A549 (cell line): ENCODE measurements around the gene ZNF267. TPM values are rescaled to one million over a fixed set of nuclear protein-coding genes. Genes with fewer than 3 reads are reported as not detected.

Experiments used
- ATAC-seq, 2 experiments: fragments of 200-7000 bp in 1 of 2; fragments of >200 bp in 1 of 2; cut with Nextera tagmentation in 1 of 2; cut with Tn5 transposase in 1 of 2; 3 replicates each; pipeline versions ENCODE4 v1.8.0 to v1.9.1; 2018 to 2020; ENCODE audit warnings: mild to moderate bottlenecking in 1 of 2, moderate library complexity in 1 of 2
- CTCF ChIA-PET: fragments of 300-600 bp; sonication (Branson Sonifier 250); formaldehyde crosslinking; extraction: SDS; loops from one replicate; lab custom pipeline; 2021; ENCODE audit warnings: antibody characterized with exemption, inconsistent platforms; lab: Yijun Ruan, JAX
- POLR2A ChIA-PET: fragments of 350-600 bp; formaldehyde crosslinking; extraction: SDS; loops from one replicate; lab custom pipeline; 2021; ENCODE audit warnings: antibody characterized with exemption, inconsistent platforms; lab: Yijun Ruan, JAX
- DNase-seq, 2 experiments: peaks; one replicate each; pipeline versions ENCODE4 v3.0.0 to v3.0.0-alpha.2; 2011 to 2016; ENCODE audit warnings: low read depth in 1 of 2, low spot score in 1 of 2
- FAIRE-seq: peaks from 2 replicates; lab custom pipeline; 2011; peaks lifted over from hg19 to GRCh38; lab: Jason Lieb, UNC
- H3K27ac ChIP-seq, 2 experiments: fragments of >200 bp; sonication (Bioruptor Twin); formaldehyde crosslinking; 3 replicates each; pipeline ENCODE4 v1.5.1; 2016 to 2017
- H3K4me1 ChIP-seq: fragments of >200 bp; sonication (Bioruptor Twin); formaldehyde crosslinking; 3 replicates; pipeline ENCODE4 v1.6.1; 2016
- H3K4me2 ChIP-seq: fragments of >200 bp; sonication (Bioruptor Twin); formaldehyde crosslinking; 3 replicates; pipeline ENCODE4 v1.6.1; 2016
- H3K4me3 ChIP-seq: fragments of >200 bp; sonication (Bioruptor Twin); formaldehyde crosslinking; 3 replicates; pipeline ENCODE4 v1.5.1; 2016
- H3K9me3 ChIP-seq: fragments of >200 bp; sonication (Bioruptor Twin); formaldehyde crosslinking; 3 replicates; pipeline ENCODE4 v1.6.1; 2016
- BHLHE40 ChIP-seq: IDR thresholded peaks from 2 replicates; pipeline ENCODE4 v1.6.1; 2012; ENCODE audit warnings: low read depth, low read length, inconsistent platforms
- CBX2 ChIP-seq: fragments of 200-600 bp; sonication (generic); IDR thresholded peaks from 2 replicates; pipeline ENCODE4 v1.6.1; 2016; ENCODE audit warnings: low read depth, mild to moderate bottlenecking, borderline replicate concordance
- CBX8 ChIP-seq: fragments of 200-600 bp; sonication (generic); IDR thresholded peaks from 2 replicates; pipeline ENCODE4 v1.6.1; 2016
- ESRRA ChIP-seq: fragments of 150-350 bp; IDR thresholded peaks from 2 replicates; pipeline ENCODE4 v1.6.1; 2014; ENCODE audit warnings: mild to moderate bottlenecking, low read length, borderline replicate concordance
- FOSL2 ChIP-seq, 2 experiments: fragments of 450-650 bp in 1 of 2; fragments of >200 bp in 1 of 2; sonication (Bioruptor Twin) in 1 of 2; formaldehyde crosslinking; IDR thresholded peaks; 2 replicates each; pipeline versions ENCODE4 v1.5.0 to v1.6.1; 2016 to 2020; ENCODE audit warnings: mild to moderate bottlenecking in 1 of 2, moderate library complexity in 1 of 2
- FOXS1 ChIP-seq: fragments of 250-450 bp; sonication (Bioruptor Pico); IDR thresholded peaks from 2 replicates; pipeline ENCODE4 v1.5.0; 2020; ENCODE audit warnings: mild to moderate bottlenecking, moderate library complexity
- HMGXB4 ChIP-seq: fragments of 250-450 bp; sonication (Bioruptor Pico); IDR thresholded peaks from 2 replicates; pipeline ENCODE4 v1.5.0; 2021; ENCODE audit warnings: mild to moderate bottlenecking, moderate library complexity, borderline replicate concordance
- HOXB13 ChIP-seq: fragments of 250-450 bp; sonication (Bioruptor Pico); IDR thresholded peaks from 2 replicates; pipeline ENCODE4 v1.5.0; 2020; ENCODE audit warnings: low read depth, mild to moderate bottlenecking, moderate library complexity
- HOXB5 ChIP-seq: fragments of 250-450 bp; sonication (Bioruptor Pico); IDR thresholded peaks from 2 replicates; pipeline ENCODE4 v1.5.0; 2020; ENCODE audit warnings: mild to moderate bottlenecking, moderate library complexity
- MAZ ChIP-seq: fragments of 150-350 bp; IDR thresholded peaks from 2 replicates; pipeline ENCODE4 v1.6.1; 2014; ENCODE audit warnings: antibody characterized with exemption, low read depth, low read length, borderline replicate concordance
- MYC ChIP-seq: IDR thresholded peaks from 2 replicates; pipeline ENCODE4 v1.6.1; 2012; ENCODE audit warnings: mild to moderate bottlenecking, inconsistent platforms, low read length, improper control_type of control experiment, borderline replicate concordance
- NFE2L2 ChIP-seq: fragments of 150-350 bp; conservative IDR thresholded peaks from 2 replicates; pipeline ENCODE4 v1.6.1; 2014; ENCODE audit warnings: low read length
- RAD21 ChIP-seq, 2 experiments: fragments of >200 bp in 1 of 2; sonication (Bioruptor Twin) in 1 of 2; formaldehyde crosslinking in 1 of 2; IDR thresholded peaks in 1 of 2; conservative IDR thresholded peaks in 1 of 2; 2 replicates in 1 of 2; 3 replicates in 1 of 2; pipeline ENCODE4 v1.6.1; 2012 to 2018; ENCODE audit warnings: inconsistent platforms in 1 of 2
- RARB ChIP-seq: fragments of 250-450 bp; sonication (Bioruptor Pico); IDR thresholded peaks from 2 replicates; pipeline ENCODE4 v1.8.0; 2021; ENCODE audit warnings: mild to moderate bottlenecking, moderate library complexity
- RCOR1 ChIP-seq: fragments of 150-350 bp; IDR thresholded peaks from 2 replicates; pipeline ENCODE4 v1.6.1; 2014; ENCODE audit warnings: antibody characterized with exemption, low read length, low read depth
- RFX5 ChIP-seq: fragments of 450-650 bp; IDR thresholded peaks from 2 replicates; pipeline ENCODE4 v1.7.1; 2014; ENCODE audit warnings: antibody characterized with exemption, mild to moderate bottlenecking, moderate library complexity
- RNF2 ChIP-seq: fragments of 200-600 bp; sonication (generic); IDR thresholded peaks from 2 replicates; pipeline ENCODE4 v1.6.1; 2016; ENCODE audit warnings: low read depth, mild to moderate bottlenecking, antibody characterized with exemption, moderate library complexity, borderline replicate concordance
- SMC3 ChIP-seq: fragments of >200 bp; sonication (Bioruptor Twin); formaldehyde crosslinking; IDR thresholded peaks from 3 replicates; pipeline ENCODE4 v1.6.1; 2018; ENCODE audit warnings: inconsistent platforms
- ZFP36 ChIP-seq: fragments of 450-650 bp; IDR thresholded peaks from 2 replicates; pipeline ENCODE4 v1.6.1; 2014; ENCODE audit warnings: borderline replicate concordance; ENCODE audit not compliant: partially characterized antibody
- WGBS: methylation state at CpG from one replicate; pipeline ENCODE4 v1.1.6; 2017; ENCODE audit errors: missing lambda C conversion rate; 5-methylcytosine and 5-hydroxymethylcytosine counted together
- polyA plus RNA-seq, 4 experiments: library from polyadenylated mRNA; depleted of rRNA in 3 of 4; stranded (reverse); fragments of >200 nt; fragmentation: RNase III in 1 of 4; extraction: RNeasy Plus Mini Kit Qiagen cat#74134 plus additional on column Dnase treatment in 1 of 4; gene quantifications; 2 replicates in 3 of 4; 3 replicates in 1 of 4; pipeline ENCODE4 v1.2.3, GENCODE V29; 2011 to 2017
- TF ChIP-seq, protein P1 (sequence below): fragments of >200 bp; sonication (Bioruptor Twin); formaldehyde crosslinking; IDR thresholded peaks from 3 replicates; pipeline ENCODE4 v1.6.1; 2016

Gene ZNF267
- polyA plus RNA-seq, 2 of the 4 experiments (the other 2 are of a cell fraction), result 8.3 to 10.2 TPM

- Histone ChIP-seq H3K27ac (no peak overlapping the region), H3K4me3 (no peak overlapping the region), H3K9me3 (peaks cover 65% of the 10 kb centered on the region), H3K4me1 (peaks cover 7% of the 10 kb centered on the region; the same call in 2 of the 3 replicates), H3K4me2 (peak overlapping the region; percentile 21; the same call in 1 of the 3 replicates)
- ATAC-seq (no peak), FAIRE-seq (no peak), DNase-seq (no peak)
- 91% methylated on average over 9 of the region's 9 CpGs for WGBS
- TF ChIP-seq HOXB13, result no peak
- TF ChIP-seq MAZ, result no peak
- no peak for TF ChIP-seq HOXB5 (CRISPR knock-in tag)
- TF ChIP-seq RFX5, result no peak
- POLR2A ChIA-PET, result no interaction called here
- CTCF ChIA-PET, result interaction anchor here (1.8 kb wide), 1 partner anchor 10 kb away, joined by 6 read pairs; no protein-coding TSS in a partner anchor
Measured at GRCh38 chr16:31877876-31878642, 4.5 kb downstream of the ZNF267 start.

DNA sequence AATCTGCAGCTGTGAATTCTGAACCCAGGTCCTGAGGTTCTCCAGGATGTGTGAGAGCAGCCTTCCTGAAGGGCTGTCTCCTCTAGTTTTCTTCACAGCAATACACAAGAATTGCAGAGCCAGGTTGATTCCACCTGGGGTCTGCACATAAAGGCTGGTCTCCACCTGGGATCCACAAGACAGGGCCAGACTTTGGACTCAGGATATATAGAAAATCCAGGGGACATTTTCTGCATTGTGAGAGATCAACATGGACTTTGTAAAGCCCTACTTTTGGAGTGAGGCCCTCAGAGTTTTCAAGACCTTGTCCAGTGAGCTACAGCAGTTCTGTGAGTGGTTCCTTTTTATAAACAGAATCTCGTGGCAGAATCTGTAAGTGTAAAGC is 6.3 kb downstream of the ZNF267 start:
- TF ChIP-seq MYC, result no peak
- TF ChIP-seq CBX8, result no peak
- TF ChIP-seq HMGXB4 (CRISPR knock-in tag), result no peak
- no peak for TF ChIP-seq RFX5
- TF ChIP-seq FOSL2 (IDR thresholded peaks at IDR 0.05), result no peak
- TF ChIP-seq FOSL2 (CRISPR knock-in tag; IDR thresholded peaks at IDR 0.05), result no peak
- no peak for TF ChIP-seq SMC3
- TF ChIP-seq RAD21 (conservative IDR thresholded peaks at IDR 0.05 in 1 of 2, IDR thresholded peaks at IDR 0.05 in 1 of 2), result no peak
- no peak for TF ChIP-seq RARB (CRISPR knock-in tag)
- no peak for TF ChIP-seq ESRRA
- no peak for TF ChIP-seq BHLHE40
- no peak for DNase-seq
- ATAC-seq, result no peak
- CTCF ChIA-PET, result interaction anchor here (1.0 kb wide), 1 partner anchor 11 kb away, joined by 3 read pairs; no protein-coding TSS in a partner anchor
- Histone ChIP-seq H3K4me2 (no peak overlapping the region), H3K9me3 (peaks cover 81% of the 10 kb centered on the region), H3K27ac (no peak overlapping the region), H3K4me1 (peaks cover 5% of the 10 kb centered on the region; the same call in 2 of the 3 replicates), H3K4me3 (no peak overlapping the region)
- WGBS, result 87% methylated on average over 1 of the region's 1 CpG
- no peak for FAIRE-seq
- POLR2A ChIA-PET, result no interaction called here

DNA sequence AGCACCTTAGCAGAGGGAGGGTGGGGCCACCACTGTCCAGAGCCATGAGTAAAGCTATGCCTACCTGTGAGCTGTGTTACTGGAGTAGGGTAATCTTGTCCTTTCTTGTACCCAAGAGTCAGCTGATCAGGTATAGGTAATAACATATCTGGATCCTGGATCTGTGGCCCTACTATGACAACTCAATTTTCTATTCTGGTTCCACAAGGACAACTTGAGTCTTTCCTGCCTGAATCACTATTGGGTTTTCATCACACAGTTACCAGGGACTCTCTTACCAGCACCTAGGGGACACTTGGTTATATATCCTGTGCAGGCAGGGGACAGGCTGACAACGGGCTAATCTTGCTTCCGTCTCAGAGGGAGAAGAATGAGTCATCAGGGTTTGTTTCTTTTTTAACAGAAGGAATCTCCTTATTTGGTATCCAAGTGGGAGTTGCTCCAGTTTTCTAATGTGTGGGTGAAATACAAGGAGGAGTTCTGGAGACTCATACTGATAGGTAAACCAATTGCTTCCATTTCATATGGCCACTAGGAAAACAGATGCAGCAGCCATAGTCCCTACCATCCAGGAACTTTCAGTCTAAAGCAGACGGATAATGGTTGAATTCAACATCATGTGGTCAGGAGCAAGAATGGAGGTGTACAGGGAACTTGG is 6.8 kb downstream of the ZNF267 start:
- CTCF ChIA-PET, result interaction anchor here (1.0 kb wide), 1 partner anchor 12 kb away, joined by 3 read pairs; no protein-coding TSS in a partner anchor
- ATAC-seq (no peak), DNase-seq (no peak)

GRCh38 chr16:31886227-31886626 is 12.6 kb downstream of the ZNF267 start:
- ChIA-PET POLR2A (no interaction called here), CTCF (no interaction called here)
- no peak for ATAC-seq
- Histone ChIP-seq H3K4me2 (no peak overlapping the region), H3K27ac (no peak overlapping the region), H3K4me3 (no peak overlapping the region), H3K9me3 (peaks cover 84% of the 10 kb centered on the region), H3K4me1 (no peaks in the 10 kb centered on the region)
- TF ChIP-seq ZFP36 (no peak), CBX2 (no peak), NFE2L2 (no peak), FOXS1 (CRISPR knock-in tag) (no peak), HMGXB4 (CRISPR knock-in tag) (no peak), ESRRA (no peak), RNF2 (no peak), RARB (CRISPR knock-in tag) (no peak)
- TF ChIP-seq, protein P1, sequence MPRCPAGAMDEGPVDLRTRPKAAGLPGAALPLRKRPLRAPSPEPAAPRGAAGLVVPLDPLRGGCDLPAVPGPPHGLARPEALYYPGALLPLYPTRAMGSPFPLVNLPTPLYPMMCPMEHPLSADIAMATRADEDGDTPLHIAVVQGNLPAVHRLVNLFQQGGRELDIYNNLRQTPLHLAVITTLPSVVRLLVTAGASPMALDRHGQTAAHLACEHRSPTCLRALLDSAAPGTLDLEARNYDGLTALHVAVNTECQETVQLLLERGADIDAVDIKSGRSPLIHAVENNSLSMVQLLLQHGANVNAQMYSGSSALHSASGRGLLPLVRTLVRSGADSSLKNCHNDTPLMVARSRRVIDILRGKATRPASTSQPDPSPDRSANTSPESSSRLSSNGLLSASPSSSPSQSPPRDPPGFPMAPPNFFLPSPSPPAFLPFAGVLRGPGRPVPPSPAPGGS, result no peak
- 98% methylated on average over 4 of the region's 4 CpGs for WGBS
- no peak for FAIRE-seq
- no peak for DNase-seq

More for the DNA sequence above, 6.8 kb downstream of the ZNF267 start:
- POLR2A ChIA-PET, result no interaction called here
- H3K4me3 ChIP-seq, result no peak overlapping the region
- TF ChIP-seq FOSL2 (IDR thresholded peaks at IDR 0.05), result no peak
- peak; percentile 42; the same call in 1 of the 2 replicates for TF ChIP-seq FOSL2 (CRISPR knock-in tag; IDR thresholded peaks at IDR 0.05)
- TF ChIP-seq RCOR1, result no peak
- WGBS, result 70% methylated on average over 3 of the region's 3 CpGs
- H3K4me2 ChIP-seq, result no peak overlapping the region
- H3K4me1 ChIP-seq, result no peaks in the 10 kb centered on the region; the same call in 2 of the 3 replicates
- H3K27ac ChIP-seq, result no peak overlapping the region
- no peak for FAIRE-seq
- H3K9me3 ChIP-seq, result peaks cover 83% of the 10 kb centered on the region
